ENCODE measurements around the gene TMEM30B.

- TF ChIP-seq CTCF (conservative IDR thresholded peaks at IDR 0.05 in 1 of 2, IDR thresholded peaks at IDR 0.05 in 1 of 2; ENCODE audit: extremely low read depth in 1 of 2, insufficient read depth in 1 of 2, low read depth in 1 of 2, low read length in 2 of 2) (no peak), EZH2 (IDR thresholded peaks at IDR 0.05; ENCODE audit: borderline replicate concordance, low read length) (no peak)
Observed at GRCh38 chr14:61254808-61255526, 26.2 kb downstream of the TMEM30B start.

Measured in mammary epithelial cell (primary cell).